Stimulated activated naive CD4-positive, alpha-beta T cell treated with Interleukin-2 at 50 U/mL for 16 hours (primary cell): ENCODE data around the gene KLHDC9.
A peak's percentile ranks its signal among the peaks of the same experiment; 100 is the strongest.
"Not testable (repeated sequence)": the region's sequence is repeated elsewhere in the genome, so short reads cannot be mapped to it uniquely, and the experiment has no call there.

ENCODE experiments used
- DNase-seq: peaks from one replicate; lab custom pipeline; 2025; lab: John Stamatoyannopoulos, UW

KLHDC9 gene

GRCh38 chr1:161096015-161096414, 2.1 kb upstream of the KLHDC9 start:
- no peak for DNase-seq

GRCh38 chr1:161096530-161096929, 1.6 kb upstream of the KLHDC9 start:
- no peak for DNase-seq

GRCh38 chr1:161099090-161099802, 1.1 kb downstream of the KLHDC9 start:
- DNase-seq, result no peak

- DNase-seq, result no peak
Observed at GRCh38 chr1:161100556-161100955, 2.4 kb downstream of the KLHDC9 start.

- DNase-seq, result no peak
Observed at GRCh38 chr1:161106431-161106830, 8.3 kb downstream of the KLHDC9 start.

GRCh38 chr1:161111117-161111516, 13.0 kb downstream of the KLHDC9 start:
- DNase-seq, result no peak

GRCh38 chr1:161111527-161111926, 13.4 kb downstream of the KLHDC9 start:
- no peak for DNase-seq

- DNase-seq, result no peak
Observed at GRCh38 chr1:161113915-161114314, 15.8 kb downstream of the KLHDC9 start.

- DNase-seq, result no peak
Observed at GRCh38 chr1:161114556-161114955, 16.4 kb downstream of the KLHDC9 start.

GRCh38 chr1:161115132-161115711, 17.1 kb downstream of the KLHDC9 start:
- DNase-seq, result peak; percentile 16

GRCh38 chr1:161115961-161116360, 17.8 kb downstream of the KLHDC9 start:
- DNase-seq, result not testable (repeated sequence)

GRCh38 chr1:161117759-161118581, 19.8 kb downstream of the KLHDC9 start, which contains the start of the genes NIT1 and PFDN2:
Gene NIT1, plus strand, starts transcription at chr1:161118105. Its CDS starts 72 bp downstream, at chr1:161118177.
Gene PFDN2, minus strand, starts transcription at chr1:161118037. Its CDS starts 11 bp downstream, at chr1:161118026.
- peak; percentile 85 for DNase-seq

GRCh38 chr1:161119092-161119903, 21.1 kb downstream of the KLHDC9 start:
- DNase-seq, result peak; percentile 76

- DNase-seq, result no peak
Observed at GRCh38 chr1:161121042-161121650, 23.0 kb downstream of the KLHDC9 start.

GRCh38 chr1:161121834-161122233, 23.7 kb downstream of the KLHDC9 start:
- DNase-seq, result no peak

- no peak for DNase-seq
Observed at GRCh38 chr1:161122967-161123366, 24.8 kb downstream of the KLHDC9 start.

GRCh38 chr1:161127649-161128048, 29.5 kb downstream of the KLHDC9 start:
- DNase-seq, result no peak

GRCh38 chr1:161128591-161129420, 30.6 kb downstream of the KLHDC9 start:
- no peak for DNase-seq

- DNase-seq, result no peak
Observed at GRCh38 chr1:161130266-161130665, 32.1 kb downstream of the KLHDC9 start.
